Stimulated activated CD8-positive, alpha-beta memory T cell treated with anti-CD3 and anti-CD28 coated beads, Interleukin-4, amount 100 ng/mL, for 1 hour (primary cell): Measurements from ENCODE around the gene HPCAL4.

ENCODE experiments used
- DNase-seq, 2 donors: peaks; one replicate each; pipeline ENCODE4 v3.0.0-alpha.2; 2020; ENCODE audit warnings: low read depth in 2 of 2, low spot score in 1 of 2

The HPCAL4 gene

GRCh38 chr1:39701049-39701439 lies 9.8 kb upstream of the HPCAL4 start:
- DNase-seq: no peak

- DNase-seq: no peak
Measured at GRCh38 chr1:39700348-39700747, 9.1 kb upstream of the HPCAL4 start.

- DNase-seq: no peak
Measured at GRCh38 chr1:39699419-39699818, 8.2 kb upstream of the HPCAL4 start.

- no peak for DNase-seq
Measured at GRCh38 chr1:39698568-39698967, 7.3 kb upstream of the HPCAL4 start.

GRCh38 chr1:39696448-39696847 lies 5.2 kb upstream of the HPCAL4 start:
- no peak for DNase-seq

GRCh38 chr1:39695016-39695415 lies 3.8 kb upstream of the HPCAL4 start:
- no peak for DNase-seq

GRCh38 chr1:39694026-39694425 lies 2.8 kb upstream of the HPCAL4 start:
- no peak for DNase-seq

GRCh38 chr1:39692152-39693074 lies 1.2 kb upstream of the HPCAL4 start:
- DNase-seq: no peak

- DNase-seq: no peak
Measured at GRCh38 chr1:39690794-39691382, 345 bp downstream of the HPCAL4 start.

GRCh38 chr1:39690225-39690624 lies 1.0 kb downstream of the HPCAL4 start:
- no peak for DNase-seq

- DNase-seq: no peak
Measured at GRCh38 chr1:39689635-39690034, 1.6 kb downstream of the HPCAL4 start.

GRCh38 chr1:39689214-39689613 lies 2.0 kb downstream of the HPCAL4 start:
- no peak for DNase-seq

- DNase-seq: no peak
Measured at GRCh38 chr1:39688706-39689105, 2.5 kb downstream of the HPCAL4 start.

GRCh38 chr1:39687243-39687642 lies 4.0 kb downstream of the HPCAL4 start:
- DNase-seq: no peak

GRCh38 chr1:39685071-39685470 lies 6.2 kb downstream of the HPCAL4 start:
- no peak for DNase-seq

GRCh38 chr1:39684313-39684664 lies 6.9 kb downstream of the HPCAL4 start:
- DNase-seq: no peak

- no peak for DNase-seq
Measured at GRCh38 chr1:39683591-39684312, 7.5 kb downstream of the HPCAL4 start.

- no peak for DNase-seq
Measured at GRCh38 chr1:39681999-39682398, 9.2 kb downstream of the HPCAL4 start.

- DNase-seq: no peak
Measured at GRCh38 chr1:39681294-39681693, 9.9 kb downstream of the HPCAL4 start.

- no peak for DNase-seq
Measured at GRCh38 chr1:39680751-39681150, 10.5 kb downstream of the HPCAL4 start.

- DNase-seq: no peak
Measured at GRCh38 chr1:39679821-39680220, 11.4 kb downstream of the HPCAL4 start.

GRCh38 chr1:39678889-39679288 lies 12.3 kb downstream of the HPCAL4 start:
- DNase-seq: no peak
